Activated CD8-positive, alpha-beta memory T cell treated with anti-CD3 and anti-CD28 coated beads, Interleukin-2, amount 50 U/mL, for 24 hours (primary cell): Measurements from ENCODE around the gene GASK1A.
"Not testable (repeated sequence)": the region's sequence is repeated elsewhere in the genome, so short reads cannot be mapped to it uniquely, and the experiment has no call there.

Experiments used
- DNase-seq: peaks from one replicate; pipeline ENCODE4 v3.0.0-alpha.2; 2020; ENCODE audit errors: extremely low read depth

Gene GASK1A

DNA sequence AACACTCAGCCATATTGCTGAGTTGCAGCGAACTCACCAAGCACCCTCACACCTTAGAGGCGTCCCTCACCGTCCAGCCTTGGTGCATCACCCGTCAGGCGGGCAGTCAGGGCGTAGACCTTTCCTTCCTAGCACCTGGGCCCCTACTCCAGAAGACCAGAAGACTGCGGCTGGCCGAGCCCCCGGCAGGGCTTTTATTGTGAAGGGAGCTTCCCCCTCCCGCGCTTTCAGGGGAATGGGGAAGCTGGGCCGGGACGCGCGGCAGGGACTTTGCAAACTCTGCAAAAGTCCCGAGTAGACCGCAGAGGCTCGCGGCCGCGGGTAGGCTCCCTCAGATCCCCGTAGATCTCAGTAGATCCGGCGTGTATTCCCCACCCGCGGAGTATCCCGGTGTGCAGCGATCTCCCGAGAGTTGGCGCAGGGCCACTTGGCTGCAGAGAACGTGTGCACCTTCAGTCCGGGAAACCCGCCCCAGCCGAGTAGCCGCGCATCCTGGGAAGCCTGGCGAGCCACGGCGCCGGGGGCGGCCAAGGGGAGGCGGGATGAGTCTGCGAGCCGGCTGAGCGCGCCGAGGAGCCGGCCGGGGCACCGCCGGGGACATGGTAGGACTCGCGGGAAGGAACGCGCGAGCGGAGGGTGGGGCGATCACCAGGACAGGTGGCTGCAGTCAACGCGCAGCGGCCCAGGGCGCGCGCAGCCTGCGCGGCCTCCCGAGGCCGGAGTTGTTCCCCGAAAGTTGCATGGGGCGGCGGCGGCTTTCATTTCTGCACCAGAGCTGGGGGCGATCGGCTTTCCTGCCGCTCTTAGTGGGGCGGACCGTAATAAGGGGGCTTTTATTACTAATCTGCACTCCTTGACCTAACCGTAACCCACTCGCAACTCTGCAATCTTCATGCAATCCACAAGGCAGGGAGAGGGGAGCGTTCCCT, at the start of gene GASK1A:
TSS of gene GASK1A (plus strand) at position 268 of the 929 bp plus-strand sequence. CDS start at position 600, 332 bp downstream.
- no peak for DNase-seq

- no peak for DNase-seq
Measured at GRCh38 chr3:42934111-42934510, 45.0 kb upstream of the GASK1A start.

DNA sequence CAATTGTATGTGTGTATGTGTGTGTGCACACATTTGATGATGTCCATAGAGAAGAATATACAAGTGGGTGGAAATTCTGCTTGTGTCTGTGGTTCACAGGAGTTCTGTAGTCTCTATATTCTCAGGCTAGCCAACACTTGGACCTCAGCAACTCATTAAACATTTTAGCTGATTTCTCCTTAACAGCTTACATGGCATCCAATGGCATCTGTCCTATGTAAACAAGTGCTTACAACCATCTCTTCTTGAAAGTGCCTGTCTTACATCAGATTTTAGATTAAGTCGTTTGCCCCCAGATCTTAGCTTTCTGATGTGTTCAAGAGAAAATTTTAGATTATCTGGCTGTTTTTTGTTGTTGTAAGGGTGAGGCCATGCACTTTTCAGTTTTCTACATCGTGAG, 44.2 kb upstream of the GASK1A start:
- DNase-seq: no peak

DNA sequence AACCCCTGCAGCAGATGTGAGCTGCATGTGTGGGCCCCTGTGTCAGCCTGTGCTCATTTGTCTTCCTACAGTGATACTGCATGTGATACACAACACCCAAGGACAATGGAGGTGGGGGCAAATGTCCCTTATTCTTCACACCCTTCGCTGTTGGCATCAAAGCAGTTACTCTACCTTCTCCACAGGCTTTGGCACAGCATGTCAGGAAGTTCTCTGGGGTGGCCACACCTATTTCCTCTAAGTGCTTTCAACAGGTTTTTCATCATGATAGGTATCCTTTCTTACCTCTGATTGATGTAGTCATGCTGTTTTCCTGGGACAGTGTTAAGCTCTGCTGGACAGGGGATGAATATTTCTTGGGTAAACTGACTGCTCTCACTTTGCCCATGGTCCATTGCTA, 43.6 kb upstream of the GASK1A start:
- DNase-seq: no peak

GRCh38 chr3:42936157-42936981, 42.7 kb upstream of the GASK1A start:
- DNase-seq: no peak

DNA sequence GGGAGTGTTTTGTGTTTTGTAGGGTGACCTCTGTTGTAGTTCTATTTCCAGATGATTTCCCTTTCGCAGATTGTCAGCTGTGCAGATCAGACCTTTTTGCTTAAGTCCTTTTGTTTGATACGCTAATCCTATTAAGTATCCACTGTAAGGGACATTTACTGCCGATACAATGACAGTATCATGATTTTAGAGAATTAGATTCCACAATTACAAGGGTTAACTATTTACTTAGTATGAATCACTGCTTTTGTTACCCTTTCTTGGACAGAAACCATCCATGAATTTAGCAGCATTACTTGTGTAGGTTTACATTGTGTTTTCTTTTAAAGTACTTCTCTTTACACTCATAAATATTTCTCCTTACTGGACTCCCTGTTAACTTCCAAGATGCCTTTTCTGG, 41.8 kb upstream of the GASK1A start:
- DNase-seq: no peak

GRCh38 chr3:42942693-42943092, 36.4 kb upstream of the GASK1A start:
- no peak for DNase-seq

DNA sequence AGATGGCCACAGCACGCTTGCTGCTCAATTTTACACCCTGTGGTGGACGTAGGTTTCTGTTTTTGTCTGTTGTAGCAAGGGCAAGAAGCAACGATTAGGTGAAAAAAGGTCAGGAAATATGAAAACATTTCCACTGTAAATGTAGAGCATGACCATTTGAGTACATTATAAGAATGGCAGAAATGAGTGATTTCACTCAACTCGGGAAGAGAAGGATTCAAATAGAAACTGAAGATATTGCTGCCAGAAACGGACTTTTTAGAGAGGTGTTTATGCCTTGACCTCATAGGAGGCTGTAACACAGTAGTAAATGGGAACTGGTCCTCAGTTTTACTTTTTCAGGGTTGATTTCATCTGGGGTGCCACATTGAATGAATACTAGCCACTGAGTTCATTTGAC, 33.1 kb upstream of the GASK1A start:
- DNase-seq: no peak

GRCh38 chr3:42957573-42957972, 21.5 kb upstream of the GASK1A start:
- DNase-seq: no peak

GRCh38 chr3:42960282-42960681, 18.8 kb upstream of the GASK1A start:
- DNase-seq: no peak

GRCh38 chr3:42960786-42961185, 18.3 kb upstream of the GASK1A start:
- no peak for DNase-seq

DNA sequence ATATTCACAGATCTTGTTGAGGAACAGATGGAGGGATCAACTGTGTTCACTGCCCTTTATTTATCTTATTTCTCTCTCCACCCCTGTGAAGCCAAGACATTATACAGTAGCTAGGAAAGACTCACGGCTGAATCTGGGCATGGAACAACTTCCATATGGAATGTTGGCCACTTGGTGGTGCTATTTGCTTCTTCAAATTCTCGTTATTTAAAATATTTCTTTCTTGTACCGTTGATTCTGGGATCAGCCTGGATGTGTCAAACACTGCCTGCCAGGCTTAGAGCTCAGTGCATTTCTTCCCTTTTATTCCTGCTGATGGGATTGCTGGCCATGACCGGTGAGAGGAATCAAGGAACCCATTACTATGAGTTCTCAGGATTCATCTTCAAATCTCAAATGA, 17.5 kb upstream of the GASK1A start:
- no peak for DNase-seq

- DNase-seq: no peak
Measured at GRCh38 chr3:42963269-42963668, 15.8 kb upstream of the GASK1A start.

DNA sequence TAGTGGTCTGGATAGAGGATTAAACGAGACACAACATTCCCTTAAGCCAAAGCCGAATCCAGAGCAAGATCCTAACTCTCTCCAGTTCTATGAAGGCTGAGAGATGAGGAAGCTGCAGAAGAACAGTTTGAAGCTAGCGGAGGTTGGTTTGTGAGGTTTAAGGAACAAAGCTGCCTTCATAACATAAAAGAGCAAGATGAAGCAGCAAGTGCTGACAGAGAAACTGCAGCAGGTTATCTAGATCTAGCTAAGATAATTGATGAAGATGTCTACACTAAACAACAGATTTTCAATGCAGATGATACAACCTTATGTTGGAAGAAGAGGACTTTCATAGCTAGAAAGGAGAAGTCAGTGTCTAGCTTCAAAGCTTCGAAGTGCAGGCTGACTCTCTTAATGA, 14.8 kb upstream of the GASK1A start:
- DNase-seq: no peak

DNA sequence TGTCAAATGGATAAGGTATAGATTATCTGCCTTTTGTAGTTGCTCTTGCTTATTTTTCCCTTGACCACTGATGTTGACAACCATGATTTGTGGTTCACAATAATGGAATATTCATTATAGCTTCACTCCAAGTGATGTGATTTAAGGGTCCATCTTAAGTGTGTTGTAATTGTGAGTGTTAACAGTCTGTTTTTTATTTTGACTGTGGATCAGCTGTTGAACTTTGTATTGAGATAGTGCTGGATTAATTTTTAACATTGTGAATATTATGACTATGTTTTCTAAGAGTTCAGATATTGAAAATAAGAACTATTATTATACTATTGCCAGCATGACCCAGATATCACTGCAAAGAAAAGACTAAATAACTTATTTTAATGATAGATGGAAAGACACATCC, 8.6 kb upstream of the GASK1A start:
- no peak for DNase-seq

GRCh38 chr3:42970976-42971772, 7.9 kb upstream of the GASK1A start:
- no peak for DNase-seq

- DNase-seq: not testable (repeated sequence)
Measured at GRCh38 chr3:42974906-42975305, 4.2 kb upstream of the GASK1A start.

DNA sequence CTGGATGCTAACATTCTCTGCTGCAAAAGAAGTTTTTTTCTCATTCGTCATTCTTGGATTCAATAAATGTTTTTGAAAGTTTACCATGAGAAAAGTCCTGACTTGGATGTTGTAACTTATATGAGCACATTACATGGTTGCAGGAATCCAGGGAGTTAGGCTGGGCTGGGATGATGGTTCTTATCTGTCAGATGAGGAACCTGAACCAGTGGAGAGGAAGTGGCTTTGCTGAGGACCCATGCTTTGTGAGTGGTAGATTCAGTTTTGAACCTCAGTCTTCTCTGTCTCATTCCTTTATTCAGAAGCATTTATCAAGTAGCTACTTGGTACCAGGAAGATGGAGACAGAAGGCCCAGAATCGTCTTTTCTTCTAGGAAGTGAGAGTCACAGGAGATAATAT, 3.7 kb upstream of the GASK1A start:
- DNase-seq: no peak

- no peak for DNase-seq
Measured at GRCh38 chr3:42975955-42976354, 3.2 kb upstream of the GASK1A start.

- DNase-seq: no peak
Measured at GRCh38 chr3:42980209-42980608, 1.1 kb downstream of the GASK1A start.

DNA sequence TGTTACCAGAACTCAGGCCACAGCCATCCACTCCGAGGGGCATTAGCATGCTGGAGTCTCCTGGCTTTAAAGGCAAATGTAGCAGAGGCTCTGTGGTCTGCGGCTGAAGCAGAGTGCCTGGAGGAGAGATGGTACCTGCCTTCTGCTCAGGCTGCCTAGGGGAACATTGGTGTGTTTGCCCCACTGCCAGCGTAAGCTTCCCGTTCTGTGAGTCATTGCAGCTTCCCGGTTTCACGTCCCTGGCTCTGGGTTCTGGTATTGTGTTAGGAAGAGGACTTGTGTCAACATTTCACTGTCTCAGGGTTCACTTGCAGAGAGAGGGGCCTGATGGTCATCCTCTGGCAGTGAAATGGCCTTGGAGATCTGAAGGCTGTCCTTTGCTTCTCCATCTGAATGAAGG, 1.8 kb downstream of the GASK1A start:
- no peak for DNase-seq
